Nephron (organoid): Measurements from ENCODE around the gene SMIM10.
A peak's percentile ranks its signal among the peaks of the same experiment; 100 is the strongest.
"Not testable (repeated sequence)": the region's sequence is repeated elsewhere in the genome, so short reads cannot be mapped to it uniquely, and the experiment has no call there.

Experiments used
- H3K27ac Mint-ChIP-seq, 3 experiments: 2 replicates each; pipeline ENCODE4 v1.8.0; 2020; ENCODE audit warnings: mixed read lengths in 3 of 3, mild to moderate bottlenecking in 2 of 3, moderate library complexity in 1 of 3
- H3K27me3 Mint-ChIP-seq: 2 replicates; pipeline ENCODE4 v1.8.0; 2021; ENCODE audit warnings: low read depth, mild to moderate bottlenecking, moderate library complexity, mixed read lengths
- H3K36me3 Mint-ChIP-seq: 2 replicates; pipeline ENCODE4 v1.8.0; 2020; ENCODE audit warnings: low read depth, mixed read lengths
- H3K4me1 Mint-ChIP-seq: 2 replicates; pipeline ENCODE4 v1.8.0; 2020; ENCODE audit warnings: mixed read lengths
- H3K4me3 Mint-ChIP-seq, 3 experiments: 2 replicates each; pipeline ENCODE4 v1.8.0; 2020; ENCODE audit warnings: mild to moderate bottlenecking in 3 of 3, mixed read lengths in 3 of 3, moderate library complexity in 2 of 3
- H3K9me3 Mint-ChIP-seq: 2 replicates; pipeline ENCODE4 v1.8.0; 2020; ENCODE audit warnings: mixed read lengths
- CTCF ChIP-seq, 3 experiments: fragments of 200-600 bp; sonication (generic); IDR thresholded peaks; one replicate each; pipeline ENCODE4 v1.5.0; 2021; ENCODE audit warnings: antibody characterized with exemption in 3 of 3; ENCODE audit not compliant: unreplicated experiment in 3 of 3

Gene SMIM10

GRCh38 chrX:134990801-134991481, at the start of gene SMIM10:
Gene SMIM10, plus strand, starts transcription at chrX:134990991. Its CDS starts 105 bp downstream, at chrX:134991096.
- TF ChIP-seq CTCF (IDR thresholded peaks at IDR 0.05; ENCODE audit: unreplicated experiment in 3 of 3): no peak
- H3K27ac Mint-ChIP-seq: peak within 1 kb of the TSS; percentile 3 to 51 (median 38)

GRCh38 chrX:134946364-134946763, 44.4 kb upstream of the SMIM10 start:
- H3K36me3 Mint-ChIP-seq, H3K27ac Mint-ChIP-seq, H3K27me3 Mint-ChIP-seq, H3K4me1 Mint-ChIP-seq, H3K4me3 Mint-ChIP-seq: not testable (repeated sequence)
- peaks cover 22% of the 10 kb centered on the region for H3K9me3 Mint-ChIP-seq

More at GRCh38 chrX:134990801-134991481, at the start of gene SMIM10:
- no peaks in the 10 kb centered on the region for H3K27me3 Mint-ChIP-seq
- peak within 1 kb of the TSS; percentile 81 to 87 (median 86) for H3K4me3 Mint-ChIP-seq
- H3K4me1 Mint-ChIP-seq: peaks cover 3% of the 10 kb centered on the region
- H3K36me3 Mint-ChIP-seq: no peaks in the 10 kb centered on the region
- peaks cover 7% of the 10 kb centered on the region for H3K9me3 Mint-ChIP-seq

GRCh38 chrX:134948333-134949241, 42.2 kb upstream of the SMIM10 start:
- H3K4me1 Mint-ChIP-seq: peaks cover 6% of the 10 kb centered on the region
- H3K36me3 Mint-ChIP-seq: no peaks in the 10 kb centered on the region
- TF ChIP-seq CTCF (IDR thresholded peaks at IDR 0.05; ENCODE audit: unreplicated experiment in 3 of 3): no peak
- no peak overlapping the region for H3K4me3 Mint-ChIP-seq
- H3K27me3 Mint-ChIP-seq: no peaks in the 10 kb centered on the region
- peak overlapping the region in 2 of 3 experiments; percentile 2 to 50 for H3K27ac Mint-ChIP-seq
- H3K9me3 Mint-ChIP-seq: peaks cover 22% of the 10 kb centered on the region

GRCh38 chrX:134949271-134949670, 41.5 kb upstream of the SMIM10 start:
- Mint-ChIP-seq H3K9me3 (peaks cover 19% of the 10 kb centered on the region), H3K4me1 (peaks cover 6% of the 10 kb centered on the region), H3K27ac (peak overlapping the region in 2 of 3 experiments; percentile 11 to 50), H3K4me3 (no peak overlapping the region), H3K36me3 (no peaks in the 10 kb centered on the region), H3K27me3 (no peaks in the 10 kb centered on the region)
- no peak for TF ChIP-seq CTCF (IDR thresholded peaks at IDR 0.05; ENCODE audit: unreplicated experiment in 3 of 3)

- peaks cover 11% of the 10 kb centered on the region for H3K9me3 Mint-ChIP-seq
- no peak overlapping the region for H3K27ac Mint-ChIP-seq
- H3K27me3 Mint-ChIP-seq: no peaks in the 10 kb centered on the region
- H3K36me3 Mint-ChIP-seq: no peaks in the 10 kb centered on the region
- no peak overlapping the region for H3K4me3 Mint-ChIP-seq
- TF ChIP-seq CTCF (IDR thresholded peaks at IDR 0.05; ENCODE audit: unreplicated experiment in 3 of 3): no peak
- no peaks in the 10 kb centered on the region for H3K4me1 Mint-ChIP-seq
These were observed 33.0 kb upstream of the SMIM10 start for GRCh38 chrX:134957836-134958235.

- H3K36me3 Mint-ChIP-seq, H3K27me3 Mint-ChIP-seq, H3K4me1 Mint-ChIP-seq, H3K4me3 Mint-ChIP-seq, H3K27ac Mint-ChIP-seq: not testable (repeated sequence)
- H3K9me3 Mint-ChIP-seq: peaks cover 12% of the 10 kb centered on the region
These were observed 30.4 kb upstream of the SMIM10 start for GRCh38 chrX:134960366-134960765.
